ENCODE results near the gene SYT1.
"Not testable (repeated sequence)": the region's sequence is repeated elsewhere in the genome, so short reads cannot be mapped to it uniquely, and the experiment has no call there.

SYT1 gene

DNA sequence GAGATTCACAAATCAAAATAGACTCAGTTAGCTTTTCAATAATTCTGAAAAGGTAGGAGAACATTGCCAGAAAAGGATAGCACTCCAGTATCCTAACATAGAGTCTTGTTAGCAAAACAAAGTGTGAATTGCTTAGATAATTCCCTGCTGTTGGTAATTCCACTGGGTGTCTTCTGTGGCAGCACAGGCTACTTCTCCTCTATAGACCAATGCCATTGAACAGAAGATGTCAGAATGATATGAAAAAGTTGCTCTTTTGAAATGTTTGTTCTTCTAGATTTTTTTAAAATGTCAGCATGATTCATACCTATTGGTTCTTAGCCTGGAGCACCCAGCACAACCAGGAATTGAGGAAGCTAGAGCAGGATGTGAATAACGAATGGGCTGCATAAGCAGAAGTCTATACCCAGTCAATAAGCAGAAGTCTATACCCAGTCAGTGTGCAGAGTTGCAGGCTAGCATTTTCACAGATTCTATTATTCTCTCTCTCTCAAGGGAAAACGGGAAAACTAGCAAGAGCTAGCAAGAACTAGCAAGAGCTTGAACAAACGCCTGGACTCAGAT, 112.8 kb downstream of the SYT1 start:
- DNase-seq: no peak

DNA sequence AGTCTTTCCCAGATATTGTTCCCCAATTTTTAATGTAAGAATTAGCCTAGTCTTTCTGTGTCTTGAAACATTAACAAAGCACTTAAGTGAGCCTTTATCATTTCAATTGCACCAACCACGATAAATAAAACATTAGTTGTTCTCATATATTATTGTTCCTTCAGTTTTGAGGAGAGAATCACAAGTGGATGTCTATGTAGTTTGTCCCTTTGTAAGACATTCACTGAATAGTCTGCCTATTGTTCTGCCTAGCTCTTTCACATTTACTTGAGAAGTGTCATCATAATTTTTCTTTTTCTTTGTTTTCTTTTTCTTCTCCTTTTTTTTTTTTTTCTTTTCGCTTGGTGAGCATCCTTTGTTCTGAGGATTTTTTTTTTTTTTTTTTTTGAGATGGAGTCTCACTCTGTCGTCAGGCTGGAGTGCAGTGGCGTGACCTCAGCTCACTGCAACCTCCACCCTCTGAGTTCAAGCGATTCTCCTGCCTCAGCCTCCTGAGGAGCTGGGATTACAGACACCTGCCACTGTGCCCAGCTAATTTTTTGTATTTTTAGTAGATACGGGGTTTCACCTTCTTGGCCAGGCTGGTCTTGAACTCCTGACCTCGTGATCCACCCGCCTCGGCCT, 129.7 kb downstream of the SYT1 start:
- DNase-seq: no peak

- no peak for DNase-seq
These were observed 135.9 kb downstream of the SYT1 start for GRCh38 chr12:79000501-79000900.

- DNase-seq: no peak
These were observed 136.8 kb downstream of the SYT1 start for GRCh38 chr12:79001404-79001803.

DNA sequence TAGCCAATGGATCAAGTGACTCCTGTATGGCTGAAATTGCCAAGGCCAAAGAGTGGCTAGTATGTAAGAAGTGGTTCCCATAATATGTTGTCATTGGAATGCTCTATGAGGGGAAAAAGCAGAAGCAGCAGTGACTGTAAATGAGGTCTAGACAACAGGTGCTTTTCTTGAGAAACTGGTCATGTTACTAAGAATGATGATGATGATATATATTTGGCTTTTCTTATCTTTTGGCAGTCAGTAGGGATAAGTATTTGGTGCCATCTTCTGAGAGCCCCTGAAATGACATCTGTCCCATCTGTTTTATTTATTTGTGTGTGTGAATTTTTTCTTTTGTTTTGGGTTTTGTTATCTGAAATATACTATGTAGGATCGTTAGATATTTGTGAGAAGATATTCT, 141.7 kb downstream of the SYT1 start:
- DNase-seq: no peak

DNA sequence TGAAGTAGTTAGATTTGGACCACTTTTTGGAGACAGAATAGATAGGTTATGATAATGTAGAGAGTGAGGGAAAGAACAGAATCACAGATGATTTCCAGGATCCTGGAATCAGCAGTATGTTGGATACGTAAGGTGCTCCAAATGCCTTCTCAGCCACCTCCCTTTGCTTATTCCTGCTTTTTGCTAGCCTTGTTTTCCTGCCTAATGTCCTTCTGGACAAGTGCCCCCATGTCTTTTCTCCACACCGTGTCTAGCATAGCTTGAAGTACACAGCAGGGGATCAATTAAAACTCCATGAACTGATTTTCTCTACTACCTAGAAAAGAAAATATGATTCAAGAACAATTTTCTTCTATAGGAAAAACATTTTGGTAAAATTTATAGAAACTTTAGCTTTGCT, 144.0 kb downstream of the SYT1 start:
- DNase-seq: no peak

- no peak for DNase-seq
These were observed 148.1 kb downstream of the SYT1 start for GRCh38 chr12:79012636-79013035.

DNA sequence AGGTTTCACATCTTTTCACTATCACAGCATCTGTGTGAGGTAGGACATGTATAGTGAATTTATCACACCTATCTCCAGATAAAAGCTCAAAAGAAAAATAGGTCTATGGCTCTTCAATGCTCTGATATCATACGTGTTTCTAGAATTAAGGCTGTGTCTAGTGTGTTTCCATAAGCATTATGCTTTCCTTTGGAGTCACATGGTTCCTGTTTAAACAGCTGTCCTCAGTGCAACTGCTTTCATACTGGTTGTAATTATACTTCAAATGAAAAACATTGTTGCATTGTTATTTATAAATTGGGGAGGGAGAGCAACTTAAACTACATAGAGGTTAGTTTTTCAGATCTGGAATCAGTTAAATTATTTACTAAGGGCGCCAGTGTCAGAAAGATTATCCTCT, 151.6 kb downstream of the SYT1 start:
- no peak for DNase-seq

DNA sequence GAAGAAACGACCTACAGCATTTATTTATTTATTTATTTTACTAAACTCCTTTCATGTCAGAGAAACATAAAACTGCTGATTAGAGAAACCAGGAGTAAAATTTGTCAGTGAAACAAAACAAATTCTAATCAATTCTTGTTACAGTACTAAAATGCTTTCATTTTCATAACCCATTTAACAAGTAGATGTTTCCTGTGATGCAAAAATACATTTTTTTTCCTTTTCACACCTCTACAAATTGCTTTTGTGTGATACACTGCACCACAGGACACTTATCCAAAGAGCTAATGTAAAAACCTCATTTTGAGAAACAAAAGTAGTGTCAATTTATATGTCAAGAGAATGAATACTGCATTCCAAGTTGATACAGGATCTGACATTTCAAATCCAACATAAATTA, 155.1 kb downstream of the SYT1 start:
- no peak for DNase-seq

- no peak for DNase-seq
These were observed 155.5 kb downstream of the SYT1 start for GRCh38 chr12:79020106-79020505.

GRCh38 chr12:79021021-79021420, 156.4 kb downstream of the SYT1 start:
- no peak for DNase-seq

DNA sequence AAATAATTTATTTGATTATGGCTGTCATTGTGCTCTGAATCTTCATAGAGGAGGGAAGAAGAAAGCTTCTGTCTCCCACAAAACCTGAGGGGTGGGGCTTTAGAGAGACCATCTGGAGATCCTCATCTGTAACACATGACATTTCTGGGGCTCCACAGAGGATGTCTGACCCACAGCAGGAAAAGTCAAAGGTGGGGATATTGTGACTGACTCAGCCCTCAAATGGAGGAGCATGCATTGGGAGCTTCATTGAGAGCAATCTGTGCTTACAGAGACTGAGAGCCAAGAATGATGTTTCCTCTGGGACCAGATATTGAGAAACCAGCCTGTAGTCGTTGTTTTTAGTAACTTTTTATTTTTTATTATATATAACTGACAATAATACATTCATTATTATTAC, 158.7 kb downstream of the SYT1 start:
- no peak for DNase-seq

GRCh38 chr12:79023784-79024183, 159.2 kb downstream of the SYT1 start:
- no peak for DNase-seq

GRCh38 chr12:79033788-79034187, 169.2 kb downstream of the SYT1 start:
- no peak for DNase-seq

DNA sequence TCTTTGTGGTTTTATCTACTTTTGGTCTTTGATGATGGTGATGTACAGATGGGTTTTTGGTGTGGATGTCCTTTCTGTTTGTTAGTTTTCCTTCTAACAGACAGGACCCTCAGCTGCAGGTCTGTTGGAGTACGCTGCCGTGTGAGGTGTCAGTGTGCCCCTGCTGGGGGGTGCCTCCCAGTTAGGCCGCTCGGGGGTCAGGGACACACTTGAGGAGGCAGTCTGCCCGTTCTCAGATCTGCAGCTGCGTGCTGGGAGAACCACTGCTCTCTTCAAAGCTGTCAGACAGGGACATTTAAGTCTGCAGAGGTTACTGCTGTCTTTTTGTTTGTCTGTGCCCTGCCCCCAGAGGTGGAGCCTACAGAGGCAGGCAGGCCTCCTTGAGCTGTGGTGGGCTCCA, 180.2 kb downstream of the SYT1 start:
- not testable (repeated sequence) for DNase-seq

GRCh38 chr12:79045149-79045703, 180.7 kb downstream of the SYT1 start:
- DNase-seq: not testable (repeated sequence)

GRCh38 chr12:79046021-79046420, 181.4 kb downstream of the SYT1 start:
- no peak for DNase-seq

GRCh38 chr12:79048962-79049361, 184.4 kb downstream of the SYT1 start:
- DNase-seq: no peak

GRCh38 chr12:79053394-79053793, 188.8 kb downstream of the SYT1 start:
- no peak for DNase-seq

- DNase-seq: no peak
These were observed 191.5 kb downstream of the SYT1 start for GRCh38 chr12:79055926-79056674.

DNA sequence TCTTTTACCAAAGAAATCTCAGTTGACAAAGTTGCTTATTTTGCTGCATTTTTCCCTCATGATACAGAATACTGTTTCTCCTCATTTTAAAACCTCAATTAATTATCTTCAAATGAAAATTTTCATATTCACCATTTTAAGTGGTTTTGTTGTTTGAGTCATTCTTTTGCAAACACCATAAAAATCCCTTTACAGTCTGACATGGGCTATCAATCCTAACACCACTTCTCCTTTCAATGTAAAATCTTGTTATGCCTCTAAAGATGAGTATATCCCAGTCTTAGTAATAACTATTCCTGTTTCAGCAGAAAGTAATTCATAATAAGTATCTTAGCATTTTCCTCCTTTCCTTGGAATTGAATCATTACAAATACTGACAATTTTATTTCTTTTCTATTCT, 192.2 kb downstream of the SYT1 start:
- DNase-seq: no peak

- no peak for DNase-seq
These were observed 193.0 kb downstream of the SYT1 start for GRCh38 chr12:79057540-79057939.

GRCh38 chr12:79058342-79058741, 193.8 kb downstream of the SYT1 start:
- DNase-seq: no peak

DNA sequence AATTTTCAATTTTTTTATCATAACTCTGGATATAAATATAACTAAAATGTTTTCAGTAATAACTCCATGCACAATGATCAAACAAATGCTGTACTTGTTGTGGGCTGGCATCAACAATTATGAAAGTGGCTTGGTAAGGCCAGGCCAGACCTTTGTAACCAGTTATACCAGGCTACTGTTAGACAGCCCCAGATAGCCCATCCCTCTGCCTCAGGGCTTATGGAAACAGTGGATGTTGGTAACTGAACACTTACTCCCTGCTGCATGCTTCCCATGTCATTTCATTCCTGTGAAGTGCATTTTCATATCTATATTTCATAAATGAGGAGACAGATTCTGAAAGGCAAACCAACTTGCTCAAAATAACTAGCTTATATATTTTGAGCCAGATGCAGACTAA, 195.0 kb downstream of the SYT1 start:
- DNase-seq: no peak
